GM12873 (cell line): ENCODE results near the gene SLC29A4.

Source experiments
- TF ChIP-seq, protein P1 (sequence below): IDR thresholded peaks from 2 replicates; pipeline ENCODE4 v1.5.1; 2012; ENCODE audit warnings: low read depth, mild to moderate bottlenecking, moderate library complexity, low read length, control low read depth; ENCODE audit not compliant: insufficient read depth; ENCODE audit errors: missing control alignments

SLC29A4 gene

DNA sequence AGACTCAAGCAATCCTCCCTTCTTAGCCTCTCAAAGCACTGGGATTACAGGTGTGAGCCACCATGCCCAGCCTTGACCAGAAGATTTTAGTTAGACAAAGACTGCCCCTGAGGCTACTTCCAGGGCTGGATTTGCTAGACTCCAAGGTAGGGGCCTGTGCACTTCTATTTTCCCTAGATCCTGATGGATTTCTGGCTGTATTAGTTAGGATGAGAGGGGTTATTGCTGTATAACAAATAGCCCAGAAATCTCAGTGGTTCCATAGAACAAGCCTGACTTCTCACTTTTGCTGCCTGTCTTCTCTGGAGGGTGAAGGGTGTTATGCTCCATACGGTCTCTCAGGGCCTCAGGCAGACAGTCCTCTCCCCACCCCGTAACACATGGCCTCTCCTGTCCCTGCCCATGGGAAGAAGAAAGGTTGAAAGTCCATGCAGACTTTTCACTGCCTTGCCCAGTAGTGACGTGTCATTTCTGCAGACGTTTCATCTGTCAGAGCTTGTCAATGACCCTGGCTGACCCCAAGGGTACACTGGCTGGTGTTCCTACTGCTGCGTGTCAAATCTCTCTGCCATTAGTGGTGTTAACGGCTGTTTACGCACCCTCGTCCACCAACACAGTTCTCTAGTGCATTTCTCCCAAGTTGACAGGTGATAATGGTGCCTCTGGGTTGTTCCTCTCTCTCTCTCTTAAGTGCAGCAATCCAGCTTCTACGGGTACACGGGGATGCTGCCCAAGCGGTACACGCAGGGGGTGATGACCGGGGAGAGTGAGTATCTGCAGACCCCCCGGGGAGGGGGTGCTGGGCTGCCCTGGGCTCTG is 11.6 kb downstream of the SLC29A4 start:
- TF ChIP-seq, protein P1, sequence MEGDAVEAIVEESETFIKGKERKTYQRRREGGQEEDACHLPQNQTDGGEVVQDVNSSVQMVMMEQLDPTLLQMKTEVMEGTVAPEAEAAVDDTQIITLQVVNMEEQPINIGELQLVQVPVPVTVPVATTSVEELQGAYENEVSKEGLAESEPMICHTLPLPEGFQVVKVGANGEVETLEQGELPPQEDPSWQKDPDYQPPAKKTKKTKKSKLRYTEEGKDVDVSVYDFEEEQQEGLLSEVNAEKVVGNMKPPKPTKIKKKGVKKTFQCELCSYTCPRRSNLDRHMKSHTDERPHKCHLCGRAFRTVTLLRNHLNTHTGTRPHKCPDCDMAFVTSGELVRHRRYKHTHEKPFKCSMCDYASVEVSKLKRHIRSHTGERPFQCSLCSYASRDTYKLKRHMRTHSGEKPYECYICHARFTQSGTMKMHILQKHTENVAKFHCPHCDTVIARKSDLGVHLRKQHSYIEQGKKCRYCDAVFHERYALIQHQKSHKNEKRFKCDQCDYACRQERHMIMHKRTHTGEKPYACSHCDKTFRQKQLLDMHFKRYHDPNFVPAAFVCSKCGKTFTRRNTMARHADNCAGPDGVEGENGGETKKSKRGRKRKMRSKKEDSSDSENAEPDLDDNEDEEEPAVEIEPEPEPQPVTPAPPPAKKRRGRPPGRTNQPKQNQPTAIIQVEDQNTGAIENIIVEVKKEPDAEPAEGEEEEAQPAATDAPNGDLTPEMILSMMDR = no peak

- TF ChIP-seq, protein P1 = no peak
These were observed 12.6 kb downstream of the SLC29A4 start for GRCh38 chr7:5295039-5296014.

- TF ChIP-seq, protein P1 = no peak
These were observed 13.4 kb downstream of the SLC29A4 start for GRCh38 chr7:5296015-5296610.

- TF ChIP-seq, protein P1 = no peak
These were observed 14.0 kb downstream of the SLC29A4 start for GRCh38 chr7:5296611-5297226.

DNA sequence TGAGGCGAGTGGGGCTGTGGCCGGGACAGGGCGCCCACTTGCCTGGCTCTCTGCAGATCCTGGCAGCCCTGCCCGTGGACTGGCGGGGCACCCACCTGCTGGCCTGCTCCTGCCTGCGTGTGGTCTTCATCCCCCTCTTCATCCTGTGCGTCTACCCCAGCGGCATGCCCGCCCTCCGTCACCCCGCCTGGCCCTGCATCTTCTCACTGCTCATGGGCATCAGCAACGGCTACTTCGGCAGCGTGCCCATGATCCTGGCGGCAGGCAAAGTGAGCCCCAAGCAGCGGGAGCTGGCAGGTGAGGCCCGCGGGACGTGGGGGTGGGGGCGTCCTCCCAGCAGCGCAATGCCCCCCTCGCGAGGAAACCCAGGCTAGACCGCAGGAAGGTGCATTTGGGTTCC is 17.6 kb downstream of the SLC29A4 start:
- TF ChIP-seq, protein P1 = no peak

- TF ChIP-seq, protein P1 = no peak
These were observed 19.8 kb downstream of the SLC29A4 start for GRCh38 chr7:5302577-5302976.
